8988T (cell line): ENCODE data around the gene IMMP2L.
"Not testable (repeated sequence)": the region's sequence is repeated elsewhere in the genome, so short reads cannot be mapped to it uniquely, and the experiment has no call there.

ENCODE experiments used
- DNase-seq: peaks from one replicate; pipeline ENCODE4 v3.0.0; 2011

The IMMP2L gene

GRCh38 chr7:111459065-111459756 is 103.1 kb downstream of the IMMP2L start:
- DNase-seq: no peak

- not testable (repeated sequence) for DNase-seq
Measured at GRCh38 chr7:111450705-111451104, 111.6 kb downstream of the IMMP2L start.

GRCh38 chr7:111447502-111447901 is 114.8 kb downstream of the IMMP2L start:
- not testable (repeated sequence) for DNase-seq

- no peak for DNase-seq
Measured at GRCh38 chr7:111439977-111440376, 122.3 kb downstream of the IMMP2L start.

GRCh38 chr7:111438369-111439289 is 123.7 kb downstream of the IMMP2L start:
- DNase-seq: no peak

- no peak for DNase-seq
Measured at GRCh38 chr7:111437736-111438135, 124.6 kb downstream of the IMMP2L start.

- no peak for DNase-seq
Measured at GRCh38 chr7:111436608-111437007, 125.7 kb downstream of the IMMP2L start.

GRCh38 chr7:111433426-111433825 is 128.9 kb downstream of the IMMP2L start:
- no peak for DNase-seq

GRCh38 chr7:111429781-111430180 is 132.5 kb downstream of the IMMP2L start:
- no peak for DNase-seq

GRCh38 chr7:111424768-111425167 is 137.5 kb downstream of the IMMP2L start:
- no peak for DNase-seq

- no peak for DNase-seq
Measured at GRCh38 chr7:111414374-111414773, 147.9 kb downstream of the IMMP2L start.

GRCh38 chr7:111413739-111414138 is 148.6 kb downstream of the IMMP2L start:
- no peak for DNase-seq

- no peak for DNase-seq
Measured at GRCh38 chr7:111410899-111411298, 151.4 kb downstream of the IMMP2L start.

- DNase-seq: no peak
Measured at GRCh38 chr7:111409714-111410422, 152.4 kb downstream of the IMMP2L start.

GRCh38 chr7:111408724-111409123 is 153.6 kb downstream of the IMMP2L start:
- DNase-seq: no peak

- DNase-seq: no peak
Measured at GRCh38 chr7:111407258-111407657, 155.0 kb downstream of the IMMP2L start.

GRCh38 chr7:111405621-111406020 is 156.7 kb downstream of the IMMP2L start:
- no peak for DNase-seq

GRCh38 chr7:111401516-111401915 is 160.8 kb downstream of the IMMP2L start:
- no peak for DNase-seq

- DNase-seq: no peak
Measured at GRCh38 chr7:111400088-111400487, 162.2 kb downstream of the IMMP2L start.

- no peak for DNase-seq
Measured at GRCh38 chr7:111394891-111395290, 167.4 kb downstream of the IMMP2L start.

- DNase-seq: no peak
Measured at GRCh38 chr7:111393011-111393754, 169.1 kb downstream of the IMMP2L start.

GRCh38 chr7:111392294-111392693 is 170.0 kb downstream of the IMMP2L start:
- DNase-seq: no peak

GRCh38 chr7:111390000-111390399 is 172.3 kb downstream of the IMMP2L start:
- DNase-seq: no peak
